K562 (cell line): ENCODE results near the gene KIF1A. TPM values are rescaled to one million over a fixed set of nuclear protein-coding genes. Genes with fewer than 3 reads are reported as not detected.
A peak's percentile ranks its signal among the peaks of the same experiment; 100 is the strongest.

ENCODE experiments used
- PHTF2 ChIP-seq: fragments of 250-450 bp; sonication (Bioruptor Pico); IDR thresholded peaks from 2 replicates; pipeline ENCODE4 v1.5.0; 2021; ENCODE audit warnings: mild to moderate bottlenecking
- RAD21 ChIP-seq, 2 experiments: fragments of 250-450 bp in 1 of 2; fragments of 450-650 bp in 1 of 2; sonication (Bioruptor Pico) in 1 of 2; formaldehyde crosslinking in 1 of 2; IDR thresholded peaks in 1 of 2; conservative IDR thresholded peaks in 1 of 2; 2 replicates each; pipeline versions ENCODE4 v1.4.0 to v1.8.0; 2020 to 2022; ENCODE audit warnings: mild to moderate bottlenecking in 2 of 2, moderate library complexity in 1 of 2
- REST ChIP-seq, 2 experiments: fragments of 450-650 bp; formaldehyde crosslinking in 1 of 2; IDR thresholded peaks; 2 replicates each; pipeline versions ENCODE4 v1.4.0 to v1.6.1; 2014 to 2020; ENCODE audit warnings: mild to moderate bottlenecking in 2 of 2, borderline replicate concordance in 1 of 2, low read depth in 1 of 2
- SMC3 ChIP-seq: conservative IDR thresholded peaks from 2 replicates; pipeline ENCODE4 v1.6.1; 2011; ENCODE audit warnings: low read depth, low read length, improper control_type of control experiment; ENCODE audit not compliant: insufficient read depth
- STAG1 ChIP-seq: sonication (generic); formaldehyde crosslinking; IDR thresholded peaks from 2 replicates; pipeline ENCODE4 v1.5.0; 2020; ENCODE audit warnings: missing genetic modification reagents, borderline replicate concordance
- TCF7 ChIP-seq: sonication (generic); IDR thresholded peaks from 2 replicates; pipeline ENCODE4 v1.6.1; 2016; ENCODE audit warnings: antibody characterized with exemption, borderline replicate concordance
- ZNF263 ChIP-seq: sonication (generic); formaldehyde crosslinking; IDR thresholded peaks from 2 replicates; pipeline ENCODE4 v1.8.0; 2022; ENCODE audit warnings: mild to moderate bottlenecking, missing genetic modification reagents, borderline replicate concordance
- polyA plus RNA-seq, 8 experiments: library from polyadenylated mRNA; depleted of rRNA in 4 of 8; stranded (reverse) in 5 of 8; unstranded in 3 of 8; fragments of >200 nt; fragmentation: Nextera tagmentation in 2 of 8; fragmentation: Illumina TruSeq in 1 of 8; extraction: Ambion mirVana in 2 of 8; extraction: Trizol in 1 of 8; gene quantifications; 2 replicates each; pipeline versions ENCODE4 v1.2.1 to v1.2.3, GENCODE V29; 2011 to 2014; ENCODE audit warnings: inconsistent platforms in 1 of 8, missing spikeins in 1 of 8
- total RNA-seq, 7 experiments: library from RNA; depleted of rRNA in 6 of 7; stranded (reverse); fragments of >200 nt in 6 of 7; fragmentation: Illumina TruSeq in 2 of 7; extraction: Trizol in 2 of 7; gene quantifications; 2 replicates each; pipeline versions ENCODE4 v1.2.1 to v1.2.3, GENCODE V29; 2011 to 2021; ENCODE audit warnings: low replicate concordance in 1 of 7

The KIF1A gene
- total and polyA plus RNA-seq, 9 of the 15 experiments (the other 6 are each of a cell fraction or from before 2014, with no cell fraction given), result 0.07 to 1.4 (median 0.45) TPM; not detected in 2

GRCh38 chr2:240851078-240851991 lies 31.3 kb upstream of the KIF1A start (continued):
- TF ChIP-seq REST (IDR thresholded peaks at IDR 0.05; ENCODE audit: borderline replicate concordance), result peak; percentile 30; the same call in 1 of the 2 replicates
- TF ChIP-seq REST (CRISPR knock-in tag; IDR thresholded peaks at IDR 0.05; ENCODE audit: low read depth), result no peak
- no peak for TF ChIP-seq PHTF2
- peak; percentile 42; the same call in 1 of the 2 replicates for TF ChIP-seq ZNF263
- peak; percentile 54 to 73 for TF ChIP-seq RAD21 (CRISPR knock-in tag; conservative IDR thresholded peaks at IDR 0.05 in 1 of 2, IDR thresholded peaks at IDR 0.05 in 1 of 2)
- peak; percentile 80; the same call in 1 of the 2 replicates for TF ChIP-seq STAG1
- TF ChIP-seq TCF7, result no peak
- peak; percentile 55; the same call in 1 of the 2 replicates for TF ChIP-seq SMC3
